Neural progenitor cell (in vitro differentiated cells): ENCODE results near the gene PITPNB. TPM values are rescaled to one million over a fixed set of nuclear protein-coding genes. Genes with fewer than 3 reads are reported as not detected.

Experiments
- DNase-seq: peaks from one replicate; pipeline ENCODE4 v3.0.0-alpha.2; 2016; ENCODE audit warnings: low spot score
- H2AFZ ChIP-seq: fragments of 200-600 bp; sonication (generic); replicated peaks from 2 replicates; pipeline ENCODE4 v1.6.1; 2016; ENCODE audit warnings: antibody characterized with exemption
- H3F3A ChIP-seq: fragments of 200-600 bp; sonication (generic); 2 replicates; pipeline ENCODE4 v1.6.1; 2016; ENCODE audit warnings: antibody characterized with exemption, low read depth
- H3K27ac ChIP-seq: fragments of 200-600 bp; sonication (generic); 2 replicates; pipeline ENCODE4 v1.5.1; 2016; ENCODE audit warnings: mild to moderate bottlenecking
- H3K27me3 ChIP-seq: fragments of 200-600 bp; sonication (generic); 2 replicates; pipeline ENCODE4 v1.6.1; 2016; ENCODE audit warnings: mild to moderate bottlenecking, moderate library complexity
- H3K36me3 ChIP-seq: fragments of 200-600 bp; sonication (generic); 2 replicates; pipeline ENCODE4 v1.5.1; 2016
- H3K4me1 ChIP-seq: fragments of 200-600 bp; sonication (generic); 2 replicates; pipeline ENCODE4 v1.6.1; 2016; ENCODE audit warnings: mixed run types
- H3K4me2 ChIP-seq: fragments of 200-600 bp; sonication (generic); 2 replicates; pipeline ENCODE4 v1.6.1; 2016
- H3K4me3 ChIP-seq: fragments of 200-600 bp; sonication (generic); 2 replicates; pipeline ENCODE4 v1.5.1; 2016
- H3K79me2 ChIP-seq: fragments of 200-600 bp; sonication (generic); 2 replicates; pipeline ENCODE4 v1.6.1; 2016; ENCODE audit warnings: low read depth
- H3K9ac ChIP-seq: fragments of 200-600 bp; sonication (generic); 2 replicates; pipeline ENCODE4 v1.6.1; 2016
- H3K9me3 ChIP-seq: fragments of 200-600 bp; sonication (generic); 2 replicates; pipeline ENCODE4 v1.5.1; 2016; ENCODE audit warnings: low read depth
- H4K20me1 ChIP-seq: fragments of 200-600 bp; sonication (generic); 2 replicates; pipeline ENCODE4 v1.6.1; 2016; ENCODE audit warnings: low read depth
- H3K27ac Mint-ChIP-seq: 3 replicates; pipeline ENCODE4 v1.8.0; 2021; ENCODE audit warnings: mixed read lengths
- H3K27me3 Mint-ChIP-seq: 2 replicates; pipeline ENCODE4 v1.8.0; 2022; ENCODE audit warnings: low read depth, mild to moderate bottlenecking, inconsistent platforms, moderate library complexity, mixed read lengths; ENCODE audit not compliant: insufficient read depth
- H3K36me3 Mint-ChIP-seq: 3 replicates; pipeline ENCODE4 v1.8.0; 2021; ENCODE audit warnings: mixed read lengths
- H3K4me1 Mint-ChIP-seq: 3 replicates; pipeline ENCODE4 v1.8.0; 2021; ENCODE audit warnings: mixed read lengths
- H3K4me3 Mint-ChIP-seq: 3 replicates; pipeline ENCODE4 v1.8.0; 2021; ENCODE audit warnings: mild to moderate bottlenecking, moderate library complexity, mixed read lengths
- H3K9me3 Mint-ChIP-seq: 3 replicates; pipeline ENCODE4 v1.8.0; 2020; ENCODE audit warnings: mixed read lengths
- EZH2 ChIP-seq: fragments of 200-600 bp; sonication (generic); IDR thresholded peaks from 2 replicates; pipeline ENCODE4 v1.6.1; 2017; ENCODE audit warnings: antibody characterized with exemption, mild to moderate bottlenecking, moderate library complexity
- EZH2phosphoT487 ChIP-seq: fragments of 200-600 bp; sonication (generic); IDR thresholded peaks from 2 replicates; pipeline ENCODE4 v1.6.1; 2017; ENCODE audit warnings: antibody characterized with exemption
- total RNA-seq: library from RNA; depleted of rRNA; stranded (reverse); fragments of >200 nt; gene quantifications from 2 replicates; pipeline ENCODE4 v1.2.3, GENCODE V29; 2015; ENCODE audit warnings: low replicate concordance
- TF ChIP-seq, protein P1 (sequence below): fragments of 200-600 bp; sonication (generic); IDR thresholded peaks from 2 replicates; pipeline ENCODE4 v1.5.1; 2017; ENCODE audit warnings: antibody characterized with exemption, mild to moderate bottlenecking

PITPNB gene
- total RNA-seq, 1 donor from 2014 or later, result 32.5 TPM

- Histone ChIP-seq H3K27ac (no peak overlapping the region), H4K20me1 (no peaks in the 10 kb centered on the region), H3K4me2 (no peak overlapping the region), H2AFZ (no peak overlapping the region), H3K9me3 (no peaks in the 10 kb centered on the region), H3K4me1 (peaks cover 13% of the 10 kb centered on the region), H3K4me3 (no peak overlapping the region), H3K9ac (no peak overlapping the region), H3K36me3 (no peaks in the 10 kb centered on the region), H3K79me2 (peaks cover 31% of the 10 kb centered on the region), H3F3A (peaks cover 12% of the 10 kb centered on the region), H3K27me3 (no peaks in the 10 kb centered on the region)
- DNase-seq, result no peak
- no peaks in the 10 kb centered on the region for H3K27me3 Mint-ChIP-seq
- peaks cover 2% of the 10 kb centered on the region for H3K4me1 Mint-ChIP-seq
- H3K27ac Mint-ChIP-seq, result no peak overlapping the region
- TF ChIP-seq EZH2, result no peak
- TF ChIP-seq EZH2phosphoT487, result no peak
- TF ChIP-seq, protein P1, sequence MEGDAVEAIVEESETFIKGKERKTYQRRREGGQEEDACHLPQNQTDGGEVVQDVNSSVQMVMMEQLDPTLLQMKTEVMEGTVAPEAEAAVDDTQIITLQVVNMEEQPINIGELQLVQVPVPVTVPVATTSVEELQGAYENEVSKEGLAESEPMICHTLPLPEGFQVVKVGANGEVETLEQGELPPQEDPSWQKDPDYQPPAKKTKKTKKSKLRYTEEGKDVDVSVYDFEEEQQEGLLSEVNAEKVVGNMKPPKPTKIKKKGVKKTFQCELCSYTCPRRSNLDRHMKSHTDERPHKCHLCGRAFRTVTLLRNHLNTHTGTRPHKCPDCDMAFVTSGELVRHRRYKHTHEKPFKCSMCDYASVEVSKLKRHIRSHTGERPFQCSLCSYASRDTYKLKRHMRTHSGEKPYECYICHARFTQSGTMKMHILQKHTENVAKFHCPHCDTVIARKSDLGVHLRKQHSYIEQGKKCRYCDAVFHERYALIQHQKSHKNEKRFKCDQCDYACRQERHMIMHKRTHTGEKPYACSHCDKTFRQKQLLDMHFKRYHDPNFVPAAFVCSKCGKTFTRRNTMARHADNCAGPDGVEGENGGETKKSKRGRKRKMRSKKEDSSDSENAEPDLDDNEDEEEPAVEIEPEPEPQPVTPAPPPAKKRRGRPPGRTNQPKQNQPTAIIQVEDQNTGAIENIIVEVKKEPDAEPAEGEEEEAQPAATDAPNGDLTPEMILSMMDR, result no peak
- peaks cover 10% of the 10 kb centered on the region for H3K36me3 Mint-ChIP-seq
- no peak overlapping the region for H3K4me3 Mint-ChIP-seq
- no peaks in the 10 kb centered on the region for H3K9me3 Mint-ChIP-seq
Observed at GRCh38 chr22:27934069-27934468, 15.0 kb upstream of the PITPNB start.

- no peak overlapping the region for H3K27ac Mint-ChIP-seq
- Histone ChIP-seq H3K79me2 (peaks cover 38% of the 10 kb centered on the region), H3K9ac (no peak overlapping the region), H3K27ac (no peak overlapping the region), H3K4me2 (no peak overlapping the region), H4K20me1 (no peaks in the 10 kb centered on the region), H3K4me3 (no peak overlapping the region), H3K9me3 (no peaks in the 10 kb centered on the region), H2AFZ (no peak overlapping the region), H3K36me3 (no peaks in the 10 kb centered on the region), H3F3A (peaks cover 12% of the 10 kb centered on the region), H3K4me1 (peaks cover 13% of the 10 kb centered on the region), H3K27me3 (no peaks in the 10 kb centered on the region)
- TF ChIP-seq EZH2 (no peak), EZH2phosphoT487 (no peak)
- TF ChIP-seq, protein P1, result no peak
- H3K27me3 Mint-ChIP-seq, result no peaks in the 10 kb centered on the region
- peaks cover 2% of the 10 kb centered on the region for H3K4me1 Mint-ChIP-seq
- no peak overlapping the region for H3K4me3 Mint-ChIP-seq
- H3K36me3 Mint-ChIP-seq, result peaks cover 10% of the 10 kb centered on the region
- DNase-seq, result no peak
- H3K9me3 Mint-ChIP-seq, result no peaks in the 10 kb centered on the region
Observed at GRCh38 chr22:27933186-27933983, 14.3 kb upstream of the PITPNB start.

- H3F3A ChIP-seq, result peaks cover 12% of the 10 kb centered on the region
- Mint-ChIP-seq H3K27ac (no peak overlapping the region), H3K27me3 (no peaks in the 10 kb centered on the region), H3K4me1 (peaks cover 2% of the 10 kb centered on the region), H3K9me3 (peaks cover 2% of the 10 kb centered on the region), H3K4me3 (no peak overlapping the region), H3K36me3 (peaks cover 15% of the 10 kb centered on the region)
- no peaks in the 10 kb centered on the region for H3K36me3 ChIP-seq
- peaks cover 11% of the 10 kb centered on the region for H3K9me3 ChIP-seq
- no peak overlapping the region for H3K9ac ChIP-seq
- H3K4me2 ChIP-seq, result peak overlapping the region; percentile 25
- H2AFZ ChIP-seq, result no peak overlapping the region
- H3K27ac ChIP-seq, result peak overlapping the region; percentile 65
- TF ChIP-seq, protein P1, result no peak
- TF ChIP-seq EZH2phosphoT487 (no peak), EZH2 (no peak)
- peaks cover 64% of the 10 kb centered on the region for H3K79me2 ChIP-seq
- no peak overlapping the region for H3K4me3 ChIP-seq
- H4K20me1 ChIP-seq, result no peaks in the 10 kb centered on the region
- no peaks in the 10 kb centered on the region for H3K27me3 ChIP-seq
- peaks cover 13% of the 10 kb centered on the region for H3K4me1 ChIP-seq
- DNase-seq, result peak; percentile 18
Observed at GRCh38 chr22:27930331-27931060, 11.4 kb upstream of the PITPNB start.
